Stimulated activated CD4-positive, alpha-beta T cell treated with anti-CD3 and anti-CD28 coated beads, Interleukin-1b, Interleukin-23, amount 100 ng/mL, for 24 hours (primary cell): ENCODE measurements around the gene PARD6B.
"Not testable (repeated sequence)": the region's sequence is repeated elsewhere in the genome, so short reads cannot be mapped to it uniquely, and the experiment has no call there.

Experiments used
- DNase-seq, 4 experiments: peaks; one replicate each; pipeline ENCODE4 v3.0.0-alpha.2; 2020; ENCODE audit warnings: low read depth in 4 of 4, low spot score in 1 of 4

Gene PARD6B

DNA sequence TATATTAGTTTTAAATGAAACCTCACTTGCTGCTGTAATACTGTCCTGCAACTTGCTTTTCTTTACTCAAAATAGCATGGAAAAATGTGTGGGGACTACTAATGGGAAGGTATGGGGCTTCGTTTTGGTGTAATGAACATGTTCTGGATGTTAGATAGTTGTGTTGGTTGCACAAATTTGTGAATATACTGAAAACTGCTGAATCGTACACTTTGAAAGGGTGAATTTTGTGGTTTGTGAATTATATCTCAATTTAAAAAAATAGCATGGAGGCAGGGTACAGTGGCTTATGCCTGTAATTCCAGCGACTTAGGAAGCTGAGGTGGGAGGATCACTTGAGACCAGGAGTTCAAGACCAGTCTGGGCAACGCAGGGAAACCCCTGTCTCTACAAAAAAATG lies 65.8 kb downstream of the PARD6B start:
- no peak for DNase-seq

- no peak for DNase-seq
Observed at GRCh38 chr20:50798650-50799049, 67.3 kb downstream of the PARD6B start.

DNA sequence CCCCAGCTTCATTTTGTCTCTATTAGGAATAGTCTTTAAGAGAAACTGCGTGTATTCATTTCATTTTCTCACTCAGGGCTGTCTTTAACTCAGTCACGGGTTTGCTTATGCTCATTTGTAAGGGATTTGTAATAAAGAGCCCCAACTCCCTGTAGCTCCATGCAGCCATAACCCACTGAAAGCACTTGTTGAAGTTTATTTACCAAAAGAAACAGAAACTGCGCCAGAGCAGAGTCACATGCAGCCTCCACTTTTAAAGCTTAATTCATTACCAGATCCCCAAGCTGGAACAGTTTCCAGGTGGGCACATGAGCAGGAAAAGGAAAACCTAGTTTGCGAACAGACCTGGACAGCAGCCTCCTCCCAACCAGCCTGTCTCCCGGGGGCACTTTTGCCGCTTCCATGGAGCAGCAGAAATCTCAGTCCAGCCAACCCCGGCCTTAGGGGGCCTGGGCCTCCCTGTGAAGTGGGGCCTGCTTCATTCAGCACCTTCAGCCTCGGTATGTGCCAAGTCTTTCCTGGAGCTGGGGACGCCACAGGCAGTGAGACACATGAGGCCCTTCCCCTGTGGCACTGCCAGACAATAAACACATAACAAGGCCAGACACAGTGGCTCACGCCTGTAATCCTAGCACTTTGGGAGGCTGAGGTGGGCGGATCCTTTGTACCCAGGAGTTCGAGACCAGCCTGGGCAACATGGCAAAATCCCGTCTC lies 68.0 kb downstream of the PARD6B start:
- no peak for DNase-seq

DNA sequence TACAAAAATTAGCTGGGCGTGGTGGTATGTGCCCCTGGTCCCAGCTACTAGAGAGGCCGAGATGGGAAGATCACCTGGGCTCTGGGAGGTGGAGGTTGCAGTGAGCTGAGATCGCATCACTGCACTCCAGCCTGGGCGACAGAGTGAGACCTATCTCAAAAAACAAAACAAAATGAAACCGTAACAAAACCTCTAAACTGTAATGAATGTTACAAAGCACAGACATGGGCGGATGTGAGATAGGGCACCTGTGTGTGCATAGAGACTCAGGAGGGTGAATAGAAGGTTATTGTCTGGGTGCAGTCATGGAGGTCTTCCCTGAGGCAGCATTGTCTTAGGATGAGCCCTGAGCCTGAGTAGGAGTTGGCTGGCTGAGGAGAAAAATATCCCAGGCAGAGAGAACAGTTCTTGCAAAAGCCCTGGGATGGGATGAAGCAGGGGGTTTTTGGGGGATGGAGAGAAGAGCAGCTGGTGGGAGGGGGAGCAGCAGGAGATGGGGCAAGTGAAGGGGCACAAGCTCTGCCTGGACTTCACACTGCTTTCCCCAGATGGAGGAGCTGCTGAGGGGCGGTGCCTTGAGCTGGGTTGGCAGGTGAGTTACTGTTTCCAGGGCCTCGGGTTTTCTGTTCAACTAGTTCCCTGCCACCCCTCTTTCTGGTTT lies 68.6 kb downstream of the PARD6B start:
- no peak for DNase-seq

- not testable (repeated sequence) for DNase-seq
Observed at GRCh38 chr20:50800986-50801746, 69.8 kb downstream of the PARD6B start.

DNA sequence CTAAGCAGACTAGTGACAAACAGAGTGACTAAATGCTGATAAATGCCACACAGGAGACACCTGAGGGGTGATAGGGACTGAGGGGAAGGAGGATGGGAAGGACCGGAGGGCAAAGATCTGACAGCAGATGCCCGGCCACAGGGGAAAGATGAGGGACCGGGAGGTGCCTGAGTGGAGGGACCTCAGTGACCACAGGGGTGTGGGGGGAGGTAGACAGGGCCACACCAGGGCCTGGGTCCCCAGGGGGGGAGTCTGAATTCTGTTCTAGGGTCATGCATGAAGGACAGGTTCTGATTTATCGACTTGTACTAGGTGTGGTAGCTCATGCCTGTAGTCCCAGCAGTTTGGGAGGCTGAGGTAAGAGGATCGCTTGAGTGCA lies 70.4 kb downstream of the PARD6B start:
- DNase-seq = no peak

DNA sequence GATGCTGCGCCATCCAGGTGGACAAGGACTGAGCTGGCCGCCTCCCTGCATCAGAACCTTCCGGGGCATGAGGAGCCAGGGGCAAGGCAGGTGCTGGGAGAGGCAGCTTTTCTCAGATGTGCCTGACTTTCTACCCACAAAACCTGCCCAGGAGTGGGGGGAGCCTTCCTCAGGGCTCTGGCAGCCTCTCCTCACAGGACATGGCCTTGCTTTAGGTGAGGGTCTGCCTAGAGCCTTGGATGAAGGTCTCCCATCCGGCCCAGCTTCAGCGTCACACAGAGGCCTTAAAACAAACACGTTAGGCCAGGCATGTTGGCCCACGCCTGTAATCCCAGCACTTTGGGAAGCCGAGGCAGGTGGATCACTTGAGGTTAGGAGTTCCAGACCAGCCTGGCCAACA lies 70.9 kb downstream of the PARD6B start:
- DNase-seq = no peak

DNA sequence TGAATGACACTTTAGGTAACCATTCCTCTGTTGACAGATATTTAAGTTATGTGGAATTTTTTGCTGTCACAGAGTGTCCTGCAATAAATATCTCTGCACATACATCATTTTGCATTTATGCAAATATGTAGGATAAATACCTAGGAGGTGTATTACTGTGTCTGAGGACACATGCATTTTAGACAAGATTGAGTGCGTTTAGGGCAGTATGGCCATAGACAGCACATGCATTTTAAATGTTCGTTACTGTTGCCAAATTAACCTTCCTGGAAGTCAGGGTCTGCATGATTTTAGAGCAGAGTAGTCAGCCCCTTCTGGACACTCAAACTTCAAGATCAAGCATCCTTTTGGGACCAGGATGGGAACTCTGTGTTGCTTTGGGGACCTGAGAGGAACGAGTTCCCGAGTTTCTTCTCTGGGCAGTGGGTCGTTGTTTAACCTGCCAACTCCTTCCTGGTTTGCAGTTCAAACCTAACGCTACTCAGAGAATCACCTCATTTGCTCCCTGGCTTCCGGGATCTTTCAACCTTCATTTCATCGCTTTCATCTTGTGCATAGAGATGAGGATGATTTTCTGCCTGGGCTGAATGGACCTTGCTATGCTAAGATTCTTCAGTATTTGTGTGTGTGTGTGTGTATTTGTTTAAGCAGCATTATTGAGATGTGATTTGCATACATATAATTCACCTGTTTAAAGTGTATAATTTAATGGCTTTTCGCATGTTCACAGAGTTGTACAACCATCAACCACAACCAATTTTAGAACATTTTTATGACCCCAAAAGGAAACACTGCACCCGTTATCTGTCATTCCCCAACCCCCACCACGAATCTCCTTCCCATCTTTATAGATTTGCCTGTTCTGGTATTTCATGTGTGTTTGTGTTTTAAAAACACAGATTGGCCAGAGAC lies 73.3 kb downstream of the PARD6B start:
- no peak for DNase-seq

DNA sequence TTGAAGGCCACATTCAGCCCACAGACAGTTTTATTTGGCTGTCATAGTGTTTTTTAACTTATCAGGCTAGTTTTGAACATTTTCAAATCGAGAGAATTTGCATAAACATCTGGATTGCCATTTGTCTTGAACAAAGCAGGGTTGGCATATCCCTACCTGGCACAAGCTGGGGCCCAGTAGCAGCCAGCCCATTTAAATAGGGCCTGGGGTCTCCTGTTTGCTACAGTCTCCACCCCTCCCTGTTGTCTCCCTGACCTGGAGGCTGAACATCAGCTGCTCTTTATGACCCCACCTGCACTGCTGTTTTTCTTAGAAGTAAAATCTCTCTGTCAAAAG lies 73.9 kb downstream of the PARD6B start:
- DNase-seq = no peak

- no peak for DNase-seq
Observed at GRCh38 chr20:50806126-50806768, 74.9 kb downstream of the PARD6B start.
